ENCODE results near the gene PLA2G15. TPM values are rescaled to one million over a fixed set of nuclear protein-coding genes. Genes with fewer than 3 reads are reported as not detected.

Gene PLA2G15
- total and polyA plus RNA-seq, 2 of the 13 experiments (the other 11 are each of a cell fraction or from before 2014, with no cell fraction given) = 14.4 to 23.7 TPM

GRCh38 chr16:68244903-68245853, at the start of gene PLA2G15 (continued):
- peak; percentile 66 for TF ChIP-seq ZBTB2 (CRISPR knock-in tag; IDR thresholded peaks at IDR 0.05; ENCODE audit: low read depth)
- TF ChIP-seq ARNT2 (CRISPR knock-in tag; IDR thresholded peaks at IDR 0.05; ENCODE audit: low read depth) = peak; percentile 56; the same call in 1 of the 2 replicates
- TF ChIP-seq, protein P1, sequence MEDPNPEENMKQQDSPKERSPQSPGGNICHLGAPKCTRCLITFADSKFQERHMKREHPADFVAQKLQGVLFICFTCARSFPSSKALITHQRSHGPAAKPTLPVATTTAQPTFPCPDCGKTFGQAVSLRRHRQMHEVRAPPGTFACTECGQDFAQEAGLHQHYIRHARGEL (CRISPR knock-in tag; IDR thresholded peaks at IDR 0.05) = 0 out of 2 replicates have a peak, but pooled peaks have one; percentile 58
- TF ChIP-seq MNT (IDR thresholded peaks at IDR 0.05) = peak; percentile 46; the same call in 1 of the 2 replicates
- TF ChIP-seq ZNF776 (CRISPR knock-in tag; IDR thresholded peaks at IDR 0.05) = peak; percentile 90
- TF ChIP-seq ZNF543 (CRISPR knock-in tag; IDR thresholded peaks at IDR 0.05) = 0 out of 2 replicates have a peak, but pooled peaks have one; percentile 46
- TF ChIP-seq GABPB1 (CRISPR knock-in tag; IDR thresholded peaks at IDR 0.05) = peak; percentile 91
- TF ChIP-seq ARID2 (CRISPR knock-in tag; IDR thresholded peaks at IDR 0.05; ENCODE audit: borderline replicate concordance) = peak; percentile 93; the same call in 1 of the 2 replicates
- TF ChIP-seq ZNF234 (CRISPR knock-in tag; conservative IDR thresholded peaks at IDR 0.05) = peak; percentile 89
- no peak for TF ChIP-seq SIX1 (CRISPR knock-in tag; IDR thresholded peaks at IDR 0.05; ENCODE audit: borderline replicate concordance)
- peak; percentile 83; the same call in 1 of the 2 replicates for TF ChIP-seq HOXA5 (CRISPR knock-in tag; IDR thresholded peaks at IDR 0.05)
- TF ChIP-seq, protein P2, sequence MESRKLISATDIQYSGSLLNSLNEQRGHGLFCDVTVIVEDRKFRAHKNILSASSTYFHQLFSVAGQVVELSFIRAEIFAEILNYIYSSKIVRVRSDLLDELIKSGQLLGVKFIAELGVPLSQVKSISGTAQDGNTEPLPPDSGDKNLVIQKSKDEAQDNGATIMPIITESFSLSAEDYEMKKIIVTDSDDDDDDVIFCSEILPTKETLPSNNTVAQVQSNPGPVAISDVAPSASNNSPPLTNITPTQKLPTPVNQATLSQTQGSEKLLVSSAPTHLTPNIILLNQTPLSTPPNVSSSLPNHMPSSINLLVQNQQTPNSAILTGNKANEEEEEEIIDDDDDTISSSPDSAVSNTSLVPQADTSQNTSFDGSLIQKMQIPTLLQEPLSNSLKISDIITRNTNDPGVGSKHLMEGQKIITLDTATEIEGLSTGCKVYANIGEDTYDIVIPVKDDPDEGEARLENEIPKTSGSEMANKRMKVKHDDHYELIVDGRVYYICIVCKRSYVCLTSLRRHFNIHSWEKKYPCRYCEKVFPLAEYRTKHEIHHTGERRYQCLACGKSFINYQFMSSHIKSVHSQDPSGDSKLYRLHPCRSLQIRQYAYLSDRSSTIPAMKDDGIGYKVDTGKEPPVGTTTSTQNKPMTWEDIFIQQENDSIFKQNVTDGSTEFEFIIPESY (CRISPR knock-in tag; IDR thresholded peaks at IDR 0.05) = 0 out of 2 replicates have a peak, but pooled peaks have one; percentile 2
- peak; percentile 34; the same call in 1 of the 2 replicates for TF ChIP-seq BRCA1 (CRISPR knock-in tag; IDR thresholded peaks at IDR 0.05)
- TF ChIP-seq IRF2 (CRISPR knock-in tag; IDR thresholded peaks at IDR 0.05) = peak; percentile 76; the same call in 1 of the 2 replicates
- TF ChIP-seq ZNF552 (CRISPR knock-in tag; IDR thresholded peaks at IDR 0.05; ENCODE audit: borderline replicate concordance) = peak; percentile 20; the same call in 1 of the 2 replicates
- TF ChIP-seq FOXO1 (CRISPR knock-in tag; IDR thresholded peaks at IDR 0.05) = 0 out of 2 replicates have a peak, but pooled peaks have one; percentile 31

All from HepG2 (cell line).